ENCODE results near the gene ITCH. TPM values are rescaled to one million over a fixed set of nuclear protein-coding genes. Genes with fewer than 3 reads are reported as not detected.
"Not testable (repeated sequence)": the region's sequence is repeated elsewhere in the genome, so short reads cannot be mapped to it uniquely, and the experiment has no call there.

ITCH gene
- total and polyA plus RNA-seq, 2 of the 8 experiments (the other 6 are each of a cell fraction or from before 2014, with no cell fraction given), result 3.9 to 45.2 TPM

GRCh38 chr20:34497596-34497995 lies 134.5 kb downstream of the ITCH start:
- H3K36me3 ChIP-seq (ENCODE audit: control insufficient read depth in 2 of 4, insufficient read depth in 4 of 4, low read length in 3 of 4), result peaks cover 3 to 19% (median 7%) of the 10 kb centered on the region in 4 experiments; a peak in 5 of 8 replicates
- WGBS, 2 experiments (ENCODE audit: extremely low coverage in 1 of 2, insufficient coverage in 1 of 2, insufficient read length in 1 of 2, insufficient replicate concordance in 2 of 2, low coverage in 1 of 2, low lambda C conversion rate in 2 of 2, missing lambda C conversion rate in 1 of 2), result 94% methylated on average over 6 of the region's 6 CpGs; no CpG with 5 or more reads in 1 of the 2 experiments

More at GRCh38 chr20:34497596-34497995, 134.5 kb downstream of the ITCH start:
- H2AFZ ChIP-seq (ENCODE audit: low read length); H4K5ac ChIP-seq (ENCODE audit: insufficient read length, low read depth, low read length); H3K79me1 ChIP-seq (ENCODE audit: low read depth, low read length); H3K4me3 ChIP-seq (ENCODE audit: extremely low read depth in 1 of 4, insufficient read depth in 2 of 4, low read depth in 3 of 4, low read length in 4 of 4); H3K14ac ChIP-seq (ENCODE audit: insufficient read length); H4K91ac ChIP-seq (replicated peaks; ENCODE audit: insufficient read length, low read length); H3K18ac ChIP-seq (ENCODE audit: extremely low read depth, low read length); H2AK5ac ChIP-seq (ENCODE audit: low read depth, low read length); H3K4me2 ChIP-seq (ENCODE audit: insufficient read depth in 1 of 2, low read depth in 2 of 2, low read length in 2 of 2); H4K8ac ChIP-seq (ENCODE audit: extremely low read depth, insufficient read depth, low read length); H3K23ac ChIP-seq (ENCODE audit: insufficient read length); H3K56ac ChIP-seq (replicated peaks; ENCODE audit: insufficient read length, low read depth, low read length); H3K9me3 ChIP-seq (ENCODE audit: insufficient read depth in 2 of 2, low read depth in 1 of 2, low read length in 1 of 2); H3K4me1 ChIP-seq (replicated peaks in 1 of 4; ENCODE audit: control insufficient read depth in 3 of 4, insufficient read depth in 4 of 4, low read length in 3 of 4); H2BK15ac ChIP-seq (ENCODE audit: low read length); H2BK120ac ChIP-seq (replicated peaks; ENCODE audit: low read depth, low read length); H2BK20ac ChIP-seq (ENCODE audit: low read length); H3K4ac ChIP-seq (replicated peaks; ENCODE audit: insufficient read length, low read depth, low read length); H2BK5ac ChIP-seq (ENCODE audit: low read depth, low read length); H3K27me3 ChIP-seq (replicated peaks in 1 of 4; ENCODE audit: control insufficient read depth in 3 of 4, extremely low read depth in 1 of 4, insufficient read depth in 3 of 4, low read length in 3 of 4); H3K9ac ChIP-seq (replicated peaks in 1 of 4; ENCODE audit: extremely low read depth in 1 of 4, low read depth in 3 of 4, low read length in 3 of 4); DNase-seq (ENCODE audit: low read depth in 1 of 2, low spot score in 2 of 2); POLR2A ChIA-PET (ENCODE audit: partially characterized antibody); H3K79me2 ChIP-seq (ENCODE audit: control insufficient read depth in 1 of 2, insufficient read depth in 2 of 2, low read length in 2 of 2); FAIRE-seq; H2BK12ac ChIP-seq (ENCODE audit: low read depth, low read length); H3K27ac ChIP-seq (ENCODE audit: low read depth, low read length); H4K20me1 ChIP-seq (replicated peaks in 1 of 2; ENCODE audit: control insufficient read depth in 1 of 2, insufficient read depth in 2 of 2, low read length in 2 of 2); H3K23me2 ChIP-seq (ENCODE audit: low read depth, low read length): not testable (repeated sequence)
- CTCF ChIA-PET (ENCODE audit: partially characterized antibody), result interaction anchor here (1.6 kb wide), 1 partner anchor 24 kb away, joined by 5 read pairs; no protein-coding TSS in a partner anchor
